SU-DHL-6 (cell line): Measurements from ENCODE around the gene ASPHD1.

Experiments
- H2AFZ ChIP-seq: fragments of 200-600 bp; sonication (generic); 2 replicates; pipeline ENCODE4 v1.6.1; 2014; ENCODE audit warnings: low read depth, mild to moderate bottlenecking, moderate library complexity, mixed read lengths, antibody characterized with exemption, low read length; ENCODE audit not compliant: severe bottlenecking
- H3F3A ChIP-seq: fragments of 200-600 bp; shearing (Covaris generic); 2 replicates; pipeline ENCODE4 v1.6.0; 2016; ENCODE audit warnings: antibody characterized with exemption, mild to moderate bottlenecking; ENCODE audit not compliant: insufficient read depth
- H3K27ac ChIP-seq: fragments of 200-600 bp; sonication (generic); 2 replicates; pipeline ENCODE4 v1.5.1; 2016; ENCODE audit warnings: low read depth, mild to moderate bottlenecking, low read length, moderate library complexity, mixed read lengths
- H3K27me3 ChIP-seq: fragments of 200-600 bp; sonication (generic), shearing (Covaris generic); 2 replicates; pipeline ENCODE4 v1.6.0; 2014; ENCODE audit warnings: mild to moderate bottlenecking, low read length
- H3K36me3 ChIP-seq: fragments of 200-600 bp; sonication (generic); 2 replicates; pipeline ENCODE4 v1.6.1; 2014; ENCODE audit warnings: mild to moderate bottlenecking, low read length, mixed read lengths
- H3K4me2 ChIP-seq: fragments of 300-600, 200-600 bp; shearing (Covaris generic), sonication (generic); 2 replicates; pipeline ENCODE4 v1.6.0; 2014; ENCODE audit warnings: low read length, low read depth, mild to moderate bottlenecking; ENCODE audit not compliant: poor library complexity, severe bottlenecking
- H3K4me3 ChIP-seq: fragments of 200-600 bp; sonication (generic); 2 replicates; pipeline ENCODE4 v1.5.1; 2014; ENCODE audit warnings: antibody characterized with exemption, low read length, mild to moderate bottlenecking, mixed read lengths; ENCODE audit not compliant: insufficient read depth, poor library complexity, severe bottlenecking
- H3K79me2 ChIP-seq: fragments of 200-600 bp; sonication (generic); 2 replicates; pipeline ENCODE4 v1.6.1; 2014; ENCODE audit warnings: mild to moderate bottlenecking, low read length, moderate library complexity; ENCODE audit not compliant: insufficient read depth
- H3K9ac ChIP-seq: fragments of 200-600 bp; sonication (generic); 2 replicates; pipeline ENCODE4 v1.7.0; 2014; ENCODE audit warnings: mild to moderate bottlenecking, low read length
- H3K9me2 ChIP-seq: fragments of 200-600 bp; sonication (generic); replicated peaks from 2 replicates; pipeline ENCODE4 v1.6.1; 2014; ENCODE audit warnings: low read length; ENCODE audit not compliant: insufficient read depth
- H3K9me3 ChIP-seq: fragments of 200-600 bp; sonication (generic); 2 replicates; pipeline ENCODE4 v1.6.1; 2014; ENCODE audit warnings: low read length, mixed read lengths; ENCODE audit not compliant: insufficient read depth
- H4K20me1 ChIP-seq: fragments of 200-600 bp; sonication (generic); 2 replicates; pipeline ENCODE4 v1.6.1; 2014; ENCODE audit warnings: low read depth, mild to moderate bottlenecking, antibody characterized with exemption, low read length, moderate library complexity, mixed read lengths
- CTCF ChIP-seq: fragments of 200-600 bp; sonication (generic); IDR thresholded peaks from one replicate; pipeline ENCODE4 v1.5.1; 2017; ENCODE audit warnings: antibody characterized with exemption, mild to moderate bottlenecking, low read length, moderate library complexity; ENCODE audit not compliant: insufficient read depth, poor library complexity, severe bottlenecking
- EZH2phosphoT487 ChIP-seq: fragments of 200-600 bp; sonication (generic), shearing (Covaris generic); conservative IDR thresholded peaks from 2 replicates; pipeline ENCODE4 v1.6.1; 2018; ENCODE audit warnings: mild to moderate bottlenecking, antibody characterized with exemption, low read length, moderate library complexity, mixed read lengths

ASPHD1 gene

GRCh38 chr16:29951625-29952365 lies 51.5 kb downstream of the ASPHD1 start:
- H3K4me3 ChIP-seq: no peak overlapping the region
- H4K20me1 ChIP-seq: no peaks in the 10 kb centered on the region
- H3F3A ChIP-seq: peaks cover 4% of the 10 kb centered on the region; the same call in 1 of the 2 replicates
- H3K79me2 ChIP-seq: no peaks in the 10 kb centered on the region
- no peaks in the 10 kb centered on the region for H3K36me3 ChIP-seq
- H3K9ac ChIP-seq: no peak overlapping the region
- no peak overlapping the region for H2AFZ ChIP-seq
- H3K27me3 ChIP-seq: no peaks in the 10 kb centered on the region
- H3K9me2 ChIP-seq: no peaks in the 10 kb centered on the region
- TF ChIP-seq EZH2phosphoT487 (no peak), CTCF (no peak)
- H3K27ac ChIP-seq: no peak overlapping the region
- H3K9me3 ChIP-seq: no peaks in the 10 kb centered on the region
- H3K4me2 ChIP-seq: no peak overlapping the region
